Stimulated activated CD8-positive, alpha-beta memory T cell treated with anti-CD3 and anti-CD28 coated beads, Interleukin-15, amount 100 ng/mL, for 24 hours (primary cell): ENCODE measurements around the gene DLG2.

Source experiments
- DNase-seq: peaks from one replicate; pipeline ENCODE4 v3.0.0-alpha.2; 2020; ENCODE audit warnings: low read depth

DLG2 gene

GRCh38 chr11:83990160-83990733, 1636.9 kb downstream of the DLG2 start:
- DNase-seq: no peak

- no peak for DNase-seq
Measured at GRCh38 chr11:83982825-83983224, 1644.3 kb downstream of the DLG2 start.

- DNase-seq: no peak
Measured at GRCh38 chr11:83979593-83979992, 1647.6 kb downstream of the DLG2 start.

- no peak for DNase-seq
Measured at GRCh38 chr11:83978942-83979341, 1648.2 kb downstream of the DLG2 start.

GRCh38 chr11:83976086-83976485, 1651.1 kb downstream of the DLG2 start:
- no peak for DNase-seq

- no peak for DNase-seq
Measured at GRCh38 chr11:83972536-83972935, 1654.6 kb downstream of the DLG2 start.

- no peak for DNase-seq
Measured at GRCh38 chr11:83971063-83971462, 1656.1 kb downstream of the DLG2 start.

- no peak for DNase-seq
Measured at GRCh38 chr11:83970061-83970671, 1657.0 kb downstream of the DLG2 start.

GRCh38 chr11:83957038-83957900, 1669.9 kb downstream of the DLG2 start:
- no peak for DNase-seq

- DNase-seq: no peak
Measured at GRCh38 chr11:83956119-83956697, 1670.9 kb downstream of the DLG2 start.

GRCh38 chr11:83954780-83955179, 1672.4 kb downstream of the DLG2 start:
- no peak for DNase-seq

DNA sequence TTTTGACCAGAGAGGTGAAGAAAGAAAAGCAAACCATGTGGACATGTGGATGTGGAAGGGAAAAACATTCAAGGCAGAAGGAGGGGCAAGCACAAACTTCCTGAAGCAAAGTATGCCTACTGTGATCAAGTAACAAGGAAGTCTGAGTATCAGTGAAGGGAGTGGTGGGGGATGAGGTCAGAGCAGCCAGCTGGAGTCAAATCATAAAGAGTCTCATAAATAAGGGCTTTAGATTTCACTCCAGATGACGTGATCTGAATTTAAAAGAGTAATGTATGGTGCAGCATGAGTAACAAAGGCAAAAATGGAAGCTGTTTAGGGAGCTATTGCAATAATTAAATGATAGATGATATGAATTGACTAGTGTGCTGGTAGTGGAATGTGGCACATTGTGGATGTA, 1675.6 kb downstream of the DLG2 start:
- no peak for DNase-seq

DNA sequence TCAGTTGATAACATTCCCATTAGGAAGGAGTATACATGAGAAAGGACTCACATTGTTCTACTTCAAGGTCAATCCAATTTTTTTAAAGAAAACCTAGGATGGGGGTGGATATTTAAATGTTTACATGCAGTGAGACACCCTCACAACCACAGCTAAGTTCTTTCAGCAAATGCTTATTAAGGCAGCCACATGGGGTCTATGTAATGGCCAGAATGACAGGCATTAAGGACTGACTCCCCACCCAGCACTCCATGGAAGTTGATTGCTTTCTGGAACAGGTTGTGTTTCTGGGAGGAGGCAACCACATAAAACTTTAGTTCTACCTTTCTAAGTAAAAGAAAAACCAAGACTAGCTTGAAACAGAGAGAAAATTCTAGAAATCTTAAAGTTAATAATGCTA, 1678.9 kb downstream of the DLG2 start:
- DNase-seq: no peak

DNA sequence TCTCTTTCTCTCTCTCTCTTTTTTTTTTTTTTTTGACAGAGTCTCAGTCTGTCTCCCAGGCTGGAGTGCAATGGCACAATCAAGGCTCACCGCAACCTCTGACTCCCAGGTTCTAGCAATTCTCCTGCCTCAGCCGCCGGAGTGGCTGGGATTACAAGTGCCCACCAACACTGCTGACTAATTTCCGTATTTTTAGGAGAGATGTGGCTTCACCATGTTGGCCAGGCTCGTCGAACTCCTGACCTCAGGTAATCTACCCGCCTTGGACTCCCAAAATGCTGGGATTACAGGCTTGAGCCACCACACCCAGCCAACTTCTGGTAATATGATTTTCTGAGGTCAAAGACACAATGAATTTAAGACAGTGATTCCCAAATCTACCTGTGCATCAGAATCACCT, 1681.2 kb downstream of the DLG2 start:
- DNase-seq: no peak

- no peak for DNase-seq
Measured at GRCh38 chr11:83941050-83941449, 1686.1 kb downstream of the DLG2 start.

DNA sequence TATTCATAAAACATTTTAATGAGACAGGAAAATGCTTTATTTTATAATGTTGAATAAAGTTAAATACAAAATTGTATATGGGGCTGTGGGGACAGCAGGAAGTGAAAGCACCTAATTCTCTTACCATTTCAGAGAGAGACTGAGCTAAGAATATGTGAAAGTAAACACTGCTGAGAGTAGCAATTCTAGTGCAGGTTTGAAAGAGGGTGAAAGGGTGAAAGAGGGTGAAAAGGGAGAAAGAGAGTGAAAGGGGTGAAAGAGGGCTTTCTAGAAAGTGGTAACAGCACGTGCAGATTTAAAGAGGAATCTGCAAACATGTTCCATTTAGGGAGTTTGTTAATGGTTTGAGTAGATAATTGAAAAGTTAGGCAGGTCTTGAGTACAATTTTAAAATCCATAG, 1689.0 kb downstream of the DLG2 start:
- no peak for DNase-seq

GRCh38 chr11:83933008-83933407, 1694.1 kb downstream of the DLG2 start:
- no peak for DNase-seq

- DNase-seq: no peak
Measured at GRCh38 chr11:83927422-83927821, 1699.7 kb downstream of the DLG2 start.

GRCh38 chr11:83924795-83925542, 1702.2 kb downstream of the DLG2 start:
- DNase-seq: no peak

DNA sequence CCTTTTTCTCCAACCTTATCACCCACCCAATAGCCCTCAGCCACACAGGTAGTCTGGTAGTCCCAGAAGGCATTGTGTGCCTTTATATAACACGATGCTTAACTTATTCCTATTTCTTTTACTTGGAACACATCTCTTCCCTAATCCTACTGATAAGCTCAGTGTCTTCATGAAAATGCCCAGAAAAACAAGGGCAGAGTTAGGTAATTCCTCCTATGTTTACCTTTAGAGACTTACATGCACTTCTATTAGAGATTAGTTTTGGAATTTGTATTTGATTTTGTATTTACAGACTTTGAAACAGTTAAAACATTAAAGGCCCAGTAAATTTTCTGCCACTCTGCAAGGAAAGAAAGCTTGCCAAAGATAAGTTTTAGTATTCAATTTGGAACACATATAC, 1703.2 kb downstream of the DLG2 start:
- DNase-seq: no peak

DNA sequence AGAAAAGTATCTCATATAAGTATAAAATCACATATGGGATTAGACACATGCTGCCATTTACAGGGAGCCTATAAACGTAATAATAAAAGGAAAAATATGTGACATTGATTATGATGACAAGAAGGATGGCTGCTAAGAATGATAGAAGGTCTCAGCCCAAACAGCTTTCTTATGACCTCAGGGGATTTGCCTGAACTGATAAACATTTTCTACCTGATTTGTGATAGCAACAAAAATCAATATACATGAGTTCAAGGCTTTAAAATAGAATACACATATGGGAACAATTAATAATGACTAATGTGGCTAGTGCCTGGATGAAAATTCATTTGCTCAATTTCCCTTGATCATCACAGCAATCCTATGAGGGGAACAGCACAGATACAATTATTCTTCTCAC, 1704.2 kb downstream of the DLG2 start:
- DNase-seq: no peak

GRCh38 chr11:83922318-83922717, 1704.8 kb downstream of the DLG2 start:
- DNase-seq: no peak
